ENCODE measurements around the gene IMMP1L.

Gene IMMP1L

DNA sequence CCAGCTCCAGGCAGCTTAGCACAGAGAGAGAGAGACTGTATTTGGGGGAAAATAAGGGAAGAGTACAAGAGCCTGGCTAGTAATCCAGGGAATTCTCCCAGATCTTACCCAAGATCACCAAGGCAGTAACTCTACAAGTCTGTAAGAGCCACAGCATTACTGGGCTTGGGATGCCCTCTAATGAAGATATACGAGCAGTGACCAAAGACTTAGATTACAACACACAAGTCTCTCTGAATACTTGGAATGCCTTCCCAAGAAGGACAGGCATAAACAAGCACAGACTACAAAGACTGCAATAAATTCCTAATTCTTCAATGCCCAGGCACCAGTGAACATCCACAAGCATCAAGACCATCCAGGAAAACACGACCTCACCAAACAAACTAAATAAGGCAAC, 122.0 kb downstream of the IMMP1L start:
- DNase-seq (ENCODE audit: low spot score), result no peak

DNA sequence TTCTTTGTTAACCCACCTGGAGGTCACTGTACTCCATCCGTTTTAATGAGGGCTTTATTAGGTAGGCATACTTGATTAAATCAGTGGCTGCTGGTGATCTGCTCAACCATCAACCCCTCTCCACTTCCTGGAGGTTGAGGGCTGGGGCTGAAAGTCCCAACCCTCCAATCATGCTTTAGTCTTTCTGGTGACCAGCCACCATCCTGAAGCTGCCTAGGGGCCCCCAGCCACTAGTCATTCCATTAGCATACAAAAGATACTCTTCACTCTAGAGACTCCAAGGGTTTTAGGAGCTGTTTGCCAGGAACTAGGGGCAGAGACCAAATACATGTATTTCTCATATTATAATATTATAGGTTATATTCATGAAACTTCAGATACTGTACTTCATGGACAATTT, 126.3 kb downstream of the IMMP1L start:
- DNase-seq (ENCODE audit: low spot score), result no peak

Measured in hematopoietic multipotent progenitor cell treated with erythropoietin and hydrocortisone succinate and interleukin-3 and kit ligand, for 17 days (in vitro differentiated cells).